ENCODE measurements around the gene PTPRN2. TPM values are rescaled to one million over a fixed set of nuclear protein-coding genes. Genes with fewer than 3 reads are reported as not detected.

Gene PTPRN2
- total RNA-seq, 1 donor from 2014 or later = 15.4 TPM

GRCh38 chr7:158321936-158322615 lies 265.5 kb downstream of the PTPRN2 start:
- H3K27me3 Mint-ChIP-seq = peaks cover 8% of the 10 kb centered on the region
- H3K4me3 Mint-ChIP-seq = no peak overlapping the region
- DNase-seq (ENCODE audit: extremely low spot score, unreplicated experiment) = no peak
- no peak overlapping the region for H3K27ac Mint-ChIP-seq
- no peaks in the 10 kb centered on the region for H3K9me3 Mint-ChIP-seq
- peaks cover 10% of the 10 kb centered on the region for H3K4me1 Mint-ChIP-seq (ENCODE audit: unreplicated experiment)
- TF ChIP-seq CTCF (conservative IDR thresholded peaks at IDR 0.05) = no peak
- no peaks in the 10 kb centered on the region for H3K36me3 Mint-ChIP-seq

- H3K4me1 Mint-ChIP-seq (ENCODE audit: unreplicated experiment) = peaks cover 5% of the 10 kb centered on the region
- peaks cover 8% of the 10 kb centered on the region for H3K27me3 Mint-ChIP-seq
- no peak for DNase-seq (ENCODE audit: extremely low spot score, unreplicated experiment)
- no peaks in the 10 kb centered on the region for H3K9me3 Mint-ChIP-seq
- H3K27ac Mint-ChIP-seq = no peak overlapping the region
- TF ChIP-seq CTCF (conservative IDR thresholded peaks at IDR 0.05) = no peak
- H3K4me3 Mint-ChIP-seq = no peak overlapping the region
- no peaks in the 10 kb centered on the region for H3K36me3 Mint-ChIP-seq
These were observed 266.4 kb downstream of the PTPRN2 start for GRCh38 chr7:158321056-158321700.

GRCh38 chr7:158320328-158320727 lies 267.3 kb downstream of the PTPRN2 start:
- no peak overlapping the region for H3K27ac Mint-ChIP-seq
- peaks cover 5% of the 10 kb centered on the region for H3K9me3 Mint-ChIP-seq
- H3K36me3 Mint-ChIP-seq = no peaks in the 10 kb centered on the region
- H3K4me1 Mint-ChIP-seq (ENCODE audit: unreplicated experiment) = peaks cover 5% of the 10 kb centered on the region
- no peak for DNase-seq (ENCODE audit: extremely low spot score, unreplicated experiment)
- H3K27me3 Mint-ChIP-seq = peaks cover 8% of the 10 kb centered on the region
- no peak for TF ChIP-seq CTCF (conservative IDR thresholded peaks at IDR 0.05)
- no peak overlapping the region for H3K4me3 Mint-ChIP-seq

- TF ChIP-seq CTCF (conservative IDR thresholded peaks at IDR 0.05) = no peak
- H3K4me3 Mint-ChIP-seq = no peak overlapping the region
- H3K27ac Mint-ChIP-seq = no peak overlapping the region
- no peak for DNase-seq (ENCODE audit: extremely low spot score, unreplicated experiment)
- H3K4me1 Mint-ChIP-seq (ENCODE audit: unreplicated experiment) = peaks cover 5% of the 10 kb centered on the region
- H3K36me3 Mint-ChIP-seq = no peaks in the 10 kb centered on the region
- peaks cover 5% of the 10 kb centered on the region for H3K9me3 Mint-ChIP-seq
- peaks cover 8% of the 10 kb centered on the region for H3K27me3 Mint-ChIP-seq
These were observed 269.1 kb downstream of the PTPRN2 start for GRCh38 chr7:158318511-158318913.

- no peak for DNase-seq (ENCODE audit: extremely low spot score, unreplicated experiment)
- Mint-ChIP-seq H3K36me3 (peaks cover 1% of the 10 kb centered on the region), H3K27ac (peak overlapping the region; percentile 56), H3K27me3 (peaks cover 8% of the 10 kb centered on the region), H3K4me3 (peak overlapping the region; percentile 79), H3K9me3 (peaks cover 5% of the 10 kb centered on the region), H3K4me1 (ENCODE audit: unreplicated experiment) (peaks cover 5% of the 10 kb centered on the region)
- peak; percentile 26 for TF ChIP-seq CTCF (conservative IDR thresholded peaks at IDR 0.05)
These were observed 270.1 kb downstream of the PTPRN2 start for GRCh38 chr7:158317238-158318205.

Data from type B pancreatic cell (in vitro differentiated cells).